NCI-H2081 treated with DMSO at 0.1 percent for 48 hours (cell line): ENCODE data around the gene WDR86.

Experiments
- DNase-seq: peaks from one replicate; lab custom pipeline; 2025; lab: John Stamatoyannopoulos, UW

The WDR86 gene

DNA sequence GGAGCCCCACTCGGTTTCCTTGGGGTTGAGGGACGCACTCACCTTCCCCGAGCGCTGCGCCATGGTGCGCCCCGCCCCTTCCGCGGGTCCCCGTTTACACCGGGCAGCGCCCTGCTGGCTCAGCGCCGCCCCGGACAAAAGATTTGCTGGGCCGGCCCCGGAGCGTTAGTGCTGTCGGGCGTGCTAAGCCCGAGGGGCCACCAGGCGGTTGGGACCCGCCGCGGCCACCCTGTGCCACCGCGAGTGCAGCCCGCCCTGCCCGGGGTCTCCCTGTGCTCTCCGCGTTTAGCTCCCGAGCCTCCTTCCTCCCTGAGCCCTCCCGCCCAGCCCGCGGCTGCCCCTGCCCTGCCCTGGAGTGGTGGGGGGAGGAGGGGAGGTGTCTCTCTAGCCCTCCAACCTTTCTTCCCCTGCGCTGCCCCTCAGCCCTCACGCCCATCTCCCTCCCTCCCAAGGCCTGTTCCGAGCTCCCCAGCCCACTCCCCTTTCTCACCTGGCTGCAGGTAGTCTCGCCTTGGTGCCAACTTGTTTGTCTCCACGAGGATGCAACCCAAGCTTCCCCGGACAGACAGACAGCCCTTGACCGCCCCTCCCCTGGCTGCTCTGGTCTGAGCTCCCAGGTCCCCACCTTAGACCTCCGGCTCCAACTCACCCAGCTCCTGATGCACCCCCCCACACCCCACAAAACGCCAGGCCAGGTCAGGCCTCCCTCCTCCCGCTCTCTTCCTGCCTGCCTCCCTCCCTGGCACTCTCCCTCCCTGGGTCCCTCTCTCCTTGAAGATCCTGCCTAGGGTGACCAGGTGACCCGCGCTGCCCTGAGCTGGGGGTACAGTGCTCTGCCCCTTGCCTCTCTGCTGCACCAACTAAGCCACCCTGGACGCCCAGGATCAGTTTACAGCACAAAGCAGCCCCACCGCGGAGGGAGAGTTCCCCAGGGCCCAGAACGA is 30.3 kb upstream of the WDR86 start, which contains the start of gene CRYGN:
Gene CRYGN, minus strand, starts transcription at position 287 of the 944 bp plus-strand sequence. Its CDS starts 224 bp downstream, at position 63.
- DNase-seq: no peak

DNA sequence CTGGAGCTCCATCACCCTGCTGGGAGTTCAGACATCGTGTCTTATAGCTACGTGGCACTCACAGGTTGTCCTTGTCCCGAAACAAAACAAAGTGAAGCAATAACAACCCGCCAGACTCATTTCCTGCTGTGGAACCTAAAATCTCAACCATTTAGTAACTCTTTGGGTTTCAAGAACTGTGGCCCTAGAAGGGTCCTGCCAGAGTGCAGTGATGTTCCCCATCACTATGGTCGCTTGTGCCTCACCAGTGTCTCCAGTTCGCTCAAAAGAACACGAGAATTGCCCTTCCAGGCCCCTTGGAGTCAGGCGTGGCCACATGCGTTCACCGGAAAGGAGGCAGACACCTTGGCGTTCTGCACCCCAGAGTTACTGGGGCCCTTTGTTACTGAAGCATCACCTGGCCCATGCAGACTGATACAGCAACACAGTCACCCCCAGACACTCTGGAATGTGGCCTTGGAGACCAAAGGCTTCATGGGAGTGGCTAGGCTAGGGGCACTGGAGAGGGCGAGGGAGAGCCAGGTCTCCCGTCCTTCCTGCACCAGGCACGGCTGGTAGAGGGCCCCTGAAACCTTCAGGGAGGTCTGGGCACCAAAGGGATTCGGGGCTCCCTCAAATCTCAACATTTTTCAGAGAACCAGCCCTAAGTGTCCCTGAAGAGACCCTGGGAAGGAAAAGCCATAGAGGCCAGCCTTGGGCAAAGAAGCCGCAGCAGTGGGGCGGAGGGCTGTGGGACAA is 29.2 kb upstream of the WDR86 start:
- DNase-seq: no peak

DNA sequence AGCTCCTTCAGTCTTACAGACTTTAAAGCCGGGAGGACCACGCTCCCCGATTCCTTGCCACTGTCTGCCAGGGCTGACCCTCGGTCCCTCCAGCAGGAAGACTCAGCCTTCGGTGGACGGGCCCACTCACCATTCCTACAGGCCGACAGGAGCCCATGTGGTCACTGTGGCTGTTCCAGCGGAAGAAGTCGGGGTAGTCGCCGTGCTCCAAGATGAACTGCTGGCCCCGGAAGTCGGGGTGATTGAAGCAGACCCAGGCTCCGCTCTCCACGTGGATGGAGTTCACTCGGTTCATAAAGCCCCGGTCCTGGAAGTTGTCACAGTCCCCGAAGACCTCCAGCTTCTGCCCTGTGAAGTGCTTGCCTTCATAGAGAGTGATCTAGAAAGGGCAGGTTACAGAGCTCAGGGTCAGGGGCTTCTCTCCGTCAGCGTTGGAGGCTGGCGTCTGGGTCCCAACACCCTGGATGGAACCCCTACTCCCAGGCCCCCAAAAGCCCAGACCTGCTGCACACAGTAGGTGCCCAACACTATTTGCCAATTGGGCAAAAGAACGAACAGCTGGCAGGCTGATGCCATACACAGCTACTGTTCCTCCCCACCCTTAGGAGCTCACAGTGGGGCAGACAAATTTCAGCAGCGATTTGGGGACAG is 28.2 kb upstream of the WDR86 start:
- DNase-seq: no peak

DNA sequence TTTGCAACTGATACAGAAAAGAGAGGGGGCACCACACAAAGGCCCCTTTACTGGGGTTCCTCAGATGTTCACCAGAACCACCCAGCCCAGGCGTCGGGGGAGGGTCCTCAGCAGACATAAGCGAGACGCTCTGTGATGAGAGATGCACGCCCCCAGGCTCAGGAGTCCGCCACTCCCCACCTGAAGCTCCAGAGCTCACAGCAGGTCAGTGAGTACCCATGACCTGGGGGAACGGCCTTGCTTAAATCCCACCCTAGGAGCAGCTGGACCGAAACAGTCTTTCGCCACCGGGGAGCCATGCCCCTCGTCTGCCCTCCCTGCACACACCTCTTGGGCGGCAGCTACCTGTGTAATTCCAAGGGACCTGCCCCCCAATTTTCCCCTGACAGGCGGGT is 27.3 kb upstream of the WDR86 start:
- DNase-seq: no peak

DNA sequence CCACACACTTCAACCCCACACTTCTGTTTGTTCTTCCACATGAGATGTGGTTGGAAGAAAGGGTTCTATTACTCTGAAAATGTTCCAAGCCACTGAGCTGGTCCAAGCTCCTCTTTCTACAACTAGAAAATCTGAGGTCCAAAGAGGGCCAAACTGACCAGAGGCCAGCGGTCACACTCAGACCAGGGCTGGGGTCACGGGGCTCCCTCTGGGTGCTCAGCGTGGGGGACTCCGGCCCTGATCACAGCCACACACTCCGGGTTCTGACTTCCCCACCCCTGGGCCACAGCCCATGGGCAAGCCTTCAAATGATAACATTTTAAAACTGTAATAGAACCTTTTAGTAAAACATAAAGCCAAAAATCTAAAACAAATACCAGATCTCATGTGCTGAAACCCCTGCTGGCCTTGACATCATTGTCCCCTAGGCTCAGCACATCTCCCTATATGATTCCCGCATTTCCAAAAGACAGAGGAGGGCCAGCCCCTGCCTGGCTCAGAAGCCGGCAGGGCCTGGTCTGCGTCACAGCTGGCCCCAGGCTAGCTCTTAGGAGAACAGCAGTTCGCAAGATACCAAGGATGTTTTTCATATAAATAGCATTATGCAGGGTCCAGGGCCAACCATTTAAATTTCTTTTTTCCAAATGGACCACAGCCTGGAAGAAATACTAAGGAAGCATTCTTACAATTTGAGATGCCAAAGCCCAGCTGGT is 26.8 kb upstream of the WDR86 start:
- DNase-seq: no peak

DNA sequence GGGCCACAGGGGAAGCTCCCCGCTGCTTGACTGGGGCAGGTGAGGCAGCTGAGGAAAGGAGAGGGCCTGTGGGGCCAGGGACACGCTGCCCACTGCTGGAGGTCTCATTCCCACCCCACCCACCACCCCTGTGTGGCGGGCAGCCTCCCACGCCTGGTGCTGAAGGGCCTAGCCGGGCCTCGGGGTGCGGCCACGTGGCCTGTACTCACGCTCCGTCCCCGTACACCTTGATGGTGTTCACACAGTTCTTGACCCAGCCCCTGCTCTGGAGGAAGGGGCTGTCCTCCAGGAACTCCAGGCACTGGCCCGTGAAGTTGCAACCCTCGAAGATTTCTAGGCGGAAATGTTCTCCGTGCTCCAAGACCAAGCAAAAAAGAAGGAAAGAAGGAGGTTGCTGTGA is 26.1 kb upstream of the WDR86 start:
- DNase-seq: no peak

DNA sequence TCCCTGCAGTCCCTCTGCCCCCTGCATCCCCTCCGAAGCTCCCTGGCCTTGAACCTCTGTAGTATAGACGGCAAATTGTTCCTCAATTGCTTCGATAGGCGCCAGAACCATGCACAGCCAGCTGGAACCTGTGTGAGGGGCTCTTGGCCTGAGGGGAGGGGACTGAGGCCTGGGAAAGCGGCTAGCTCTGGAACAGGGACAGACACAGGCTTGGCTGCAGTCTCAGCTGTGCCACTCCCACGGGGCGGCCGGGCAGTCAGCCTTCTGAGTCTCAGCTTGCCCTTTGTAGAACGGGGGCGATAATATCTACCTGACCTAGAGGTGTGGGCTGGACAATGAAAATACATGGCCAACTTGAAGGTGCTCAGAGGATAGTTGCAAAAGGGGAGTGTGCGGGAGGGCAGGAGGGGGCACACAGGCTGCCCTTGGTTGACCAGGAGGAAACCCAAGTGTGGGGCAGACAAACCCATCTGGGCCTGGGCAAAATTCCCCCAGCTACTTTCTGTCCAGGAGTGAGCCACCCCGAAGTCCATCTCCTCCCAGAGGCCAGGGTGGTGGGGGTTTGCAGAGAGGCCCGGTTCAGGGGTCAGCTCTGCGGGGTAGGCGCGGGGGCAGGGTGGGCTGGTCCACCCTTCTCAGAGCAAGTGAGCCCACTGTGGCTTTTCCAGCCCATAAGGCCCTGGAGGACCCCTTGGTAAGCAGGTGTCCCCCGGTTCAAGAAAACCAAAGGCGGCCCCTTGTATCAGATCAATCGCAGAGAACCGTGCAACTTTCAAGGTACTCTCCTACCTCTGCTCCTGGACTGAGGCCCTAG is 25.5 kb upstream of the WDR86 start:
- DNase-seq: no peak

DNA sequence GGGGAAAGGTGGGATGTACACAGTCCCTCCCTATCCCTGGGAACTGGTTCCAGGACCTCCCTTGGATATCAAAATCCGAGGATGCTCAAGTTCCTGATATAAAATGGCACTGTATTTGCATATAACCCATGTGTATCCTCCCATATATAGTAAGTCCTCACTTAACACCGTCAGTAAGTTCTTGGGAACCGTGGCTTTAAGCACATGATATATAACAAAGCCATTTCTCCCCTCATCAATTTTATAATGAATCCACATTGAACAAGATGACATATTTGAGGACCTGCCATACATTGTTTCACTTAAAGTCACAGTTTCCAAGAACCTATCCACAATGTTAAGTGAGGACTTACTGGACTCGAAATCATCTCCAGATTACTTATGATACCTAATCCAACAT is 24.7 kb upstream of the WDR86 start:
- no peak for DNase-seq

DNA sequence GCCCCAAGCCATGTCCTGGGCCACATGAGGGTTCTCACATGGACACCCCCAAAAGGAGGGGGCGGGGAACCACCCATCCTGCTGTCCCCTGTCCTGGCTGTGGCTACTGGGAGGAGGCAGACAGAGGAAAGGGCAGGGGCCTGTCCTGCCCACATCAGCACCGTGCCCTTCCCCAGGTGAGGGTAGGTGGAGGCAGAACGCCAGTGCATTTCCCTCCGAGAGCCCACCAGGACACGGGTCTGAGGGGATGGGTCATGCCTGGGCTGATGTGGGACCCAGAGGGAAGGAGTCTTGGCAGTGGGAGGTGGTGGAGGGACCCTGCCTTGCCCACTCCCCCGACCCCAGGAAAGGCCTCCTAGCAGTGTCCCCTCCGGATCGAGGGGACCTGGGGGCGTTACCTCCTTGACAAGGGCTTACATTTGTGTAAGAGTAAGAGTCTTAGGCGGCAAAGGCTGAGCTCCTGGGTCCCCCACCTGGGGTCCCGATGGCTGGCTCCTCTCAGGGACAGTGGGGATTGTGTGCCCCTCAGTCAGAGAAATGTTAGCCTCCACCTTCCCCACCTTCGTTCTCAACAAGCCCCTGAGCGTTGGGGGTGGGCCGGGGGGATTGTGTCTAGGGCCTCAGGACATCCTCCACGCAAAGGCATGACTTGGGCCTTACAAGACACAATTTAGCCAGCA is 24.0 kb upstream of the WDR86 start:
- DNase-seq: no peak

DNA sequence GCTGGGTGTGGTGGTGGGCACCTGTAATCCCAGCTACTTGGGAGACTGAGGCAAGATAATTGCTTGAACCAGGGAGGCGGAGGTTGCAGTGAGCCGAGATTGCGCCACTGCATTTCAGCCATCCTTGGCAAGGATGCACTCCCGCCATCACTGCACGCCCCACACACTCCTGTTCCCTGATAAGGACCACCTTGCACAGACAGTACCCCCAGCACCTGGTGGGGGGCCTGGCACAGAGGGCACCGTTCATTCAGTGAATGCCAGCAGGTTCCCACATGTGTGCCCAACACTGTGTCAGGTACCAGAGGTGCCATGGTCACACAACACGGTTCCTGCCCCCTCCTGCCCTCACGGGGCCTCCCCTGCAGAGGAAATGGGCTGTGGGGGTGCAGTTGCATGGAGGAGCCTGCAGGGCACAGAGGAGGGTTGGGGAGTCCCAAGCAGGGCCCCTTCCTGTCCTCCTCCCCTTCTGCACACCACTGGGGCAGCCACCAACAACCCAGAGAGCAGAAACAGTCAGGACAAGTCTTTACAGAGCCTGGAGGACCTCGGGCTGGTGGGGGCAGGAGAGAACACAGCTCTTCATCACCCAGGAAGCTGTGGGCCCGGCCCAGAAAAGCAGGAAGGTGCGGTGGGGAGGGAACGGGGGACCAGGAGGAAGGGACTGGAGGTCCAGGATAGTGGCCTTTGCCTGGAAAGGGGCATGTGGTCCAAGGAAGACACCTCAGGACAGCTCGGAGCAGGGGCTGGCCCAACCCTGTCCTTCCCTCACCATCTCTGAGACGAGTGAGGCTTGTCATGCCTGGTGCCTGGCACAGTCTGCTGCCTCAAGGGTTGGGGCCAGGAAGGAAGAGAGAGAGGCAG is 23.1 kb upstream of the WDR86 start:
- DNase-seq: no peak

DNA sequence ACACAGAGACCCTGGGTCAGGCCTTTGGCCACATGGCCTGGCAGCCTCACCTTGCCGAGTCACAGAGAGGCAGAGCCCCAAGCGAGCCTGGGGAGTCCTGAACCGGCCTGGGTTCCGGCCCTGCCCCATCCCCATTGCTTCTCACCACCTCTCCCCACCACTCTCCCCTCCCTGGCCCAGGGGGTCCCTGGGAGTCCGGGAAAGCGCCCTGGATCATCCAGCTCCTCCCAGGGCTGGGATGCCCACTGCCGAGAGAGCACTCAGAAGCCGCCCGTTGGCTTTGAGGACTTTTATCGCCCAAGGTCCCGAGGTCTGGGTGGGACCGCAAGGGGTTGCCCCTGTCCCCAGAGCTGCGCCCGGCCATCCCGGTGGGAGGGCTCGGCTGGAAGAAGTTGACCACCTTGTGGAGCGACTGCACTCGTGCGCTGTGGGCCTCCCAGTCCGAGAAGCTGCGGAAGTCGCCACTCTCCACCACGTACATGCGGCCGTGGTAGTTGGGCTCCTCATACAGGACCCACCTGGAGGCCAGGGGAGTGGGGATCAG is 22.0 kb upstream of the WDR86 start:
- no peak for DNase-seq

DNA sequence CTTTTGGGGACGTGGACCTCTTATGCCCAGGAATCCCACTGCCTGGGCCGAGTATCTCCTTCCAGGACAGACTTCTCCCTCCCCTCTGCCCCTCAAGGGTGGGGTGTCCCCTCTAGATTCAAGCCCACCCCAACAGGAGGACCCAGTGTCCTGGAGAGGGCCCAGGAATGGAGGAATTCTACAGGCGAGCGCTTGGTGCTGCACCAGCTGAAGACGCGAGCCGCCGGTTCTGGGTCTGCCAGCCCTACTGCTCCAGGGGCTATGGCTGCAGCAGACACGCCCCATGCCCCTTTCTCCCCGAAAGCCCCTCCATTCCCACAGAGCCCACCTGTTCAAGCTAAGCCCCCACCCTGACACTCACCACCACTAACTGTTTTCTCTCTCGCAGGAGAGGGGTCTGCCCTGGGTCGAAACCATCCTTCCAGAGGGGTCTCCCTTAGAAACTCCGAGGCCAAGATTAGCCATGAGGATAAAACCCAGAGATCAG is 21.5 kb upstream of the WDR86 start:
- no peak for DNase-seq

DNA sequence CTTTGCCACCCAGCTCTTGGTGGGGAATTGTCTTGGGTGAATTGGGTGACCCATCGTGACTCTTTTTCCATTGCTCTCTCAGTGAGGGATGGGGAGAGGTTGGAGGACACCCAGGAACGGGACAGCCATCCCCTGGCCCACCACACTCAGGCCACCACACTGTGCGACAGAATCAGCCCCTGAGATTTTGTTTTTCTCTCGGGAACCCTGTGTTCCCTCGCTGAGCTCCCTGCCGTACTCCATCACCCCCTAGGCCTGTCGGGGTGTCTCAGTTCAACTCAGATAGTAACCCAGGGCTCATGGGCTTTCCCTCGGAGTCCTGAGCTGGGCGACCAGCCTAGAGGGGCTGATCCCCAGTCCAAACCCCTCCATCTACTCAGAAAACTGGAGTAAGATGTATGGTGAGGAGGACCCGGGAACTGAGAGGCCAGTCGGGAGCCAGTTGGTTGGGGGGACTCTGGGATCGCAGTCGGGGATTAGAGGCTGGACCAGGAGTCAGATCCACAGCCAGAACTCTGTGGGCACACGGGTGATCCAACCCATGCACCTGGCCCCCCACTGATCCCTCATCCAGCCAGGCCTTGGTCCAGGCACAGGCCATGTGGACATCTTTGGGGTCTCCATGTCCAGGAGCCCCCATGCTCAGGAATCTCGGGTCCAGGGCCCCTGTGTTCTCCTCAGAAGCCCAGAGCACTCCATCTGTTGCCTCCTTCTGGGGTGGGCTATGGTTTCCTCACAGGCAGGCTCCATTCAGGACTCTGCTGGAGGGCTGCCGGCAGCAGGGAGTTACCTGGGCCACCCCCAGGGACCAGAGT is 20.8 kb upstream of the WDR86 start:
- no peak for DNase-seq

DNA sequence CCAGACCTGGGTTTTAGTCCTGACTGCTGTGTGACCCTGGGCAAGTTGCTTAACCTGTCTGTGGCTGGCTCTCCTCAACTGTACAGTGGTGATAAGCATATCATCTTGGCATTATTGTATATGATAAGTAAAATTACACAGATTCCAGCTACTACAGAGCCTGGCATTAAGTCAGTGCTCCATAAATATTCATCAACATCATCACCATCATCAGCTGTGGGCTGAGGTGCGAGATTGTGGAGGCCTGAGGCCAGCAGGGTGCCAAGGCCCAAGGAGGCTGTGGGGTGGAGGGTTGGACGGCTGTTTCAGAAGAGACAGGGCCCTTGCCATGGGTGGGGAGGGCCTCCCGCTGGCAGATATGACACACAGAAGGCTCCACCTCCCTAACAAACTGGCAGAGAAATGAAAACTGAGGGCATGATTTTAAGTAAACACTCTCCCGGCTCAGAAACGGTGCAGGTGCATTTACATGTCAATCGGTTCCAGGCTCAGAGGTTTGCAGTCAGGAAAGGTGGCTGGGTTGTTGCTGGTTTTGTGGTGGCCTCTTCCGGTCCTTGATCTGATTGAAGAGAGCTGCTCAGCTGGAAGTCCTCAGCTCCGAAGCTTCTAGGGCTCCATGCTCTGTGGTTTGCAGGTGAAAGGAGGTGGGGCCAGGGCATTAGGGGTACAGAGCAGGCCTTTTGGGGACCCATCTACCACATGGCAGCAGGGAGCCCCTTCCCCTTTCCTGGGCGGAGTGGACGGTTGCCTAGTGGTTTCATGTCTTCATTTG is 19.9 kb upstream of the WDR86 start:
- no peak for DNase-seq

DNA sequence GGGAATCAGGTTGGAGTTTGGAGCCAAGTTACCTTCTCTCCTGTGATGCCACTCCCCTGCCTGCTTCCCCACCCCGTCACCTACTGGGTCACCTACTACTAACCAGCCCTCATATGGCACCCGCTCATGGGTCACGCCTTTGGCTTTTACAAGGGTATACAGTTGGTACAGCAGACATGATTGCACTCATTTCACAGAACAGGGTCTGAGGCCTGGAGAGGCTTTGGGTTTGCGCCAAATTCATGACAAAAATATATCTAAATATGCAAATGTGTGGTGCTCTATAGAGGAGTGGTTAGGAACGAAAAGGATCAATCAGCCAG is 19.4 kb upstream of the WDR86 start:
- no peak for DNase-seq

DNA sequence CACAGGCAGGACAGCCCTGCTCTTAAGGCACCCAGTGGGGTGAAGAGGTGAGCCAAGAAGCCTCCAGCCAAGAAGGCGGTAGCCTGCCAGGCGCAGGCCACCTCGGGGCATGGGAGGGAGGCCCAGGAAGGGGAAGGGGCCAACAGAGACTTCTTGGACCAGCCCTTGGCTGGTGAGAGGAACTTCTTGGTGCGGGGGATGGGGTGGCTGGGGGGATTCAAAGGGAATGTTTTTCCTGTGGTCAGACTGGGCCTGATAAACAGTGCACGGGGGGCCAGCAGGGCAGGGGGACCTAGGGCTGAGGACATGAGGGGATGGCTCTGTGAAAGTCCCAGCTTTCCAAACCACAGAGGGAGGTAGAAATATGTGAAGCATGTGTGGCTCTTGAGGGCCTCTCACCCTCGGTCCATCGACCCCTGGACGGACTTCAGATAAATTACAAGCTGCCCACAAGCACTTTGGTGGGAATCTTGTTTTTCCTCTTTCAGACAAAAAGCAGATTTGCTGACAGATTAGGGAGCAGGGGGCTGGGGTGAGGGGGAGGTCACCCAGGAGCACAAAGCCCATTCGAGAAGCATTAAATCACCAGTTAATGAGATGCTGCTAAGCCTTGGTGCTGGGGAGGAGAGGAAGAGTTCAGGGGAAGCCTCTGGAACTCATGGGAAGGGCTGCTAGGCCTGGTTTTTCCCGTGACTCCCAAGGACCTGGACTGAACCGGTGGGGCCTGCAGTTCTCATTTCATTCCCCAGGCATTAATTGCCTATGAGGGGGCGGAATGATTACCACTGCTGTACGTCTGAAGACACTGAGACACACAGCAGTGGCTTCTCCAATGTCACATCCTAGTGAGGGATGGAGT is 18.8 kb upstream of the WDR86 start:
- no peak for DNase-seq
